OCI-LY7 (cell line): ENCODE results near the gene DIAPH2. TPM values are rescaled to one million over a fixed set of nuclear protein-coding genes. Genes with fewer than 3 reads are reported as not detected.

ENCODE experiments used
- BruUV-seq: library from RNA; stranded (reverse); fragments of 400-500 nt; replicated peaks from 2 replicates; lab custom pipeline; 2021; lab: Mats Ljungman, UMichigan
- CTCF ChIA-PET: fragments of 300-600 bp; sonication (Branson Sonifier 250); formaldehyde crosslinking; loops from one replicate; lab custom pipeline; 2022; ENCODE audit warnings: antibody characterized with exemption; ENCODE audit not compliant: unreplicated experiment; lab: Charles Lee
- POLR2A ChIA-PET: fragments of 300-600 bp; sonication (Branson Sonifier 250); formaldehyde crosslinking; loops from one replicate; lab custom pipeline; 2022; ENCODE audit warnings: antibody characterized with exemption; lab: Charles Lee
- DNase-seq: peaks from one replicate; pipeline ENCODE4 v3.0.0-alpha.2; 2015; ENCODE audit warnings: low spot score
- H2AFZ ChIP-seq: fragments of 200-600 bp; sonication (generic), shearing (Covaris generic); 2 replicates; pipeline ENCODE4 v1.6.1; 2014; ENCODE audit warnings: mild to moderate bottlenecking, antibody characterized with exemption, low read length, moderate library complexity
- H3K27ac ChIP-seq: fragments of 200-600 bp; sonication (generic); 2 replicates; pipeline ENCODE4 v1.5.1; 2014; ENCODE audit warnings: mixed run types, low read depth, mild to moderate bottlenecking, moderate library complexity, low read length, inconsistent platforms; ENCODE audit not compliant: poor library complexity, severe bottlenecking
- H3K36me3 ChIP-seq: fragments of 200-600 bp; sonication (generic); 2 replicates; pipeline ENCODE4 v1.6.1; 2014; ENCODE audit warnings: mild to moderate bottlenecking, antibody characterized with exemption, low read length, moderate library complexity, mixed read lengths; ENCODE audit not compliant: insufficient read depth
- H3K4me1 ChIP-seq: fragments of 200-600 bp; sonication (generic); 2 replicates; pipeline ENCODE4 v1.5.1; 2014; ENCODE audit warnings: mild to moderate bottlenecking, low read length; ENCODE audit not compliant: insufficient read depth, poor library complexity, severe bottlenecking
- H3K4me2 ChIP-seq: fragments of 200-600 bp; sonication (generic); 2 replicates; pipeline ENCODE4 v1.6.1; 2014; ENCODE audit warnings: mild to moderate bottlenecking, low read length
- H3K4me3 ChIP-seq: fragments of 200-600 bp; sonication (generic); 2 replicates; pipeline ENCODE4 v1.5.1; 2014; ENCODE audit warnings: mild to moderate bottlenecking, low read depth, low read length; ENCODE audit not compliant: poor library complexity, severe bottlenecking
- H3K79me2 ChIP-seq: fragments of 200-600 bp; sonication (generic); 2 replicates; pipeline ENCODE4 v1.6.1; 2016; ENCODE audit warnings: low read depth, mild to moderate bottlenecking, low read length, moderate library complexity, mixed read lengths; ENCODE audit not compliant: insufficient read depth
- H3K9me2 ChIP-seq: fragments of 200-600 bp; sonication (generic); 2 replicates; pipeline ENCODE4 v1.6.1; 2016; ENCODE audit warnings: mild to moderate bottlenecking, low read length, mixed read lengths; ENCODE audit not compliant: insufficient read depth
- H3K9me3 ChIP-seq: fragments of 200-600 bp; sonication (generic); 2 replicates; pipeline ENCODE4 v1.6.1; 2014; ENCODE audit warnings: mild to moderate bottlenecking, mixed run types, low read length, mixed read lengths
- H4K20me1 ChIP-seq: fragments of 200-600 bp; sonication (generic); 2 replicates; pipeline ENCODE4 v1.6.1; 2014; ENCODE audit warnings: mild to moderate bottlenecking, antibody characterized with exemption, low read length, moderate library complexity, mixed read lengths; ENCODE audit not compliant: insufficient read depth
- EZH2phosphoT487 ChIP-seq: fragments of 200-600 bp; sonication (generic); IDR thresholded peaks from 2 replicates; pipeline ENCODE4 v1.6.1; 2018; ENCODE audit warnings: low read depth, borderline replicate concordance, mild to moderate bottlenecking, mixed run types, antibody characterized with exemption, low read length, moderate library complexity, mixed read lengths
- intact Hi-C: fragments of 100-400 bp; cut with micrococcal nuclease; formaldehyde crosslinking; loops from one replicate; pipeline ENCODE4 v1.10.0; 2022; ENCODE audit not compliant: unreplicated experiment
- total RNA-seq, 2 experiments: library from RNA; depleted of rRNA in 1 of 2; stranded (reverse); fragments of >200 nt in 1 of 2; shearing (Covaris generic) in 1 of 2; gene quantifications; 2 replicates each; pipeline ENCODE4 v1.2.3, GENCODE V29; 2014 to 2022
- TF ChIP-seq, protein P1 (sequence below): fragments of 200-600 bp; sonication (generic); conservative IDR thresholded peaks from 2 replicates; pipeline ENCODE4 v1.5.1; 2014; ENCODE audit warnings: mild to moderate bottlenecking, antibody characterized with exemption, low read length, moderate library complexity, mixed read lengths

Gene DIAPH2
- total RNA-seq, 2 experiments from 2014 or later, result 21.3 to 21.5 TPM

DNA sequence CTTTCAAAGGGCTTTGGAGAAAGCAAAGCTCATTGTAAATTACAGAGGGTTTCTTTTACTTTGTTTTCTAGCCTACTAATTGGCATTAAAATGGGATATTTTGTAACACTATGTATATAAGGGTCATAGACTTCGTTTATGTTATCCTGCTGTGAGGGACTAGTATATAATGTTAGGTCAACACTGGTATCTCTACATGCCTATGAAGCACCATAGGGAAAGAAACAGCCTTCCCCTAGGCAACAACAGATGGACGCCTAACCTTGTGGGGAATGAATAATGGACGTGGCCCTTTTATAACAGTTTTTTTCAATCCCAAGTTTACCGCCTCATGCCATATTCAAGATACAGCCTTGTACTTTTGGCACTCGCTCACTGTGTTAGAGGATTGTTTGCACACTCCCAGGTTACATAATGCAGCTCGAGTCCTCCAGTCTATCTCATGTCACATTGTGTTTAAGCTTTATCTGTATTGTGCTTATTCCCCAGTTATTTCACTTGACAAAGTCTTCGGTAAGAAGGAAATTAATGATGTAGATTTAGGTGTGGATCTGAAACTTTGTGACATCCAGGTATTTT, 910.1 kb downstream of the DIAPH2 start:
- no peak for DNase-seq
- H3K4me1 ChIP-seq, result no peaks in the 10 kb centered on the region
- H3K4me2 ChIP-seq, result no peak overlapping the region
- no peak overlapping the region for H3K4me3 ChIP-seq
- no peaks in the 10 kb centered on the region for H3K9me2 ChIP-seq
- no peaks in the 10 kb centered on the region for H3K36me3 ChIP-seq
- H4K20me1 ChIP-seq, result no peaks in the 10 kb centered on the region
- TF ChIP-seq, protein P1, sequence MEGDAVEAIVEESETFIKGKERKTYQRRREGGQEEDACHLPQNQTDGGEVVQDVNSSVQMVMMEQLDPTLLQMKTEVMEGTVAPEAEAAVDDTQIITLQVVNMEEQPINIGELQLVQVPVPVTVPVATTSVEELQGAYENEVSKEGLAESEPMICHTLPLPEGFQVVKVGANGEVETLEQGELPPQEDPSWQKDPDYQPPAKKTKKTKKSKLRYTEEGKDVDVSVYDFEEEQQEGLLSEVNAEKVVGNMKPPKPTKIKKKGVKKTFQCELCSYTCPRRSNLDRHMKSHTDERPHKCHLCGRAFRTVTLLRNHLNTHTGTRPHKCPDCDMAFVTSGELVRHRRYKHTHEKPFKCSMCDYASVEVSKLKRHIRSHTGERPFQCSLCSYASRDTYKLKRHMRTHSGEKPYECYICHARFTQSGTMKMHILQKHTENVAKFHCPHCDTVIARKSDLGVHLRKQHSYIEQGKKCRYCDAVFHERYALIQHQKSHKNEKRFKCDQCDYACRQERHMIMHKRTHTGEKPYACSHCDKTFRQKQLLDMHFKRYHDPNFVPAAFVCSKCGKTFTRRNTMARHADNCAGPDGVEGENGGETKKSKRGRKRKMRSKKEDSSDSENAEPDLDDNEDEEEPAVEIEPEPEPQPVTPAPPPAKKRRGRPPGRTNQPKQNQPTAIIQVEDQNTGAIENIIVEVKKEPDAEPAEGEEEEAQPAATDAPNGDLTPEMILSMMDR, result no peak
- no peak for TF ChIP-seq EZH2phosphoT487
- H3K9me3 ChIP-seq, result no peaks in the 10 kb centered on the region
- no TSS peak for BruUV-seq
- intact Hi-C loops, result no loop called here
- H2AFZ ChIP-seq, result no peak overlapping the region
- ChIA-PET POLR2A (no interaction called here), CTCF (no interaction called here)
- no peaks in the 10 kb centered on the region for H3K79me2 ChIP-seq
- H3K27ac ChIP-seq, result no peak overlapping the region

DNA sequence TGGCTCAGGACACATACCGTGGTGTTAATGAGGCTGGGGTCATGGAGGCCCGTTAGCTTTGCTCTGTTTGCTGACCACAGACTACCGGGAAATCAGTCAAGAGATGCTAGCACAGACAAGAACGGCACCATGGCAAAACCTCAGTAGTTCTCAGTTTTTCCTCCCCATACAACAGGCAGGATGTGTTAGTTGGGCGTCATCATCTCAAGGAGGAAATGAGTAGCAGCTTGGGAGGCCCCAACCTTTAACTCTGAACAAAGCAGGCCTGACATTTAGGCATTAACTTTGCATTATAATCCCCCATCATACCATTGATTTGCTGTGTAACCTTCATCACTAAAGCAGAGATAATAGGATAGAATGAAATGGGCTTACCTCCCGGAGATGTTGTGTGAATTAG, 913.3 kb downstream of the DIAPH2 start:
- H2AFZ ChIP-seq, result no peak overlapping the region
- no peaks in the 10 kb centered on the region for H3K9me2 ChIP-seq
- BruUV-seq, result no TSS peak
- POLR2A ChIA-PET, result no interaction called here
- intact Hi-C loops, result no loop called here
- H3K36me3 ChIP-seq, result no peaks in the 10 kb centered on the region
- no peak overlapping the region for H3K27ac ChIP-seq
- no peaks in the 10 kb centered on the region for H3K79me2 ChIP-seq
- DNase-seq, result no peak
- no peaks in the 10 kb centered on the region for H3K4me1 ChIP-seq
- CTCF ChIA-PET, result no interaction called here
- no peaks in the 10 kb centered on the region for H3K9me3 ChIP-seq
- no peak overlapping the region for H3K4me3 ChIP-seq
- H4K20me1 ChIP-seq, result no peaks in the 10 kb centered on the region
- H3K4me2 ChIP-seq, result no peak overlapping the region
- TF ChIP-seq, protein P1, result no peak
- TF ChIP-seq EZH2phosphoT487, result no peak

DNA sequence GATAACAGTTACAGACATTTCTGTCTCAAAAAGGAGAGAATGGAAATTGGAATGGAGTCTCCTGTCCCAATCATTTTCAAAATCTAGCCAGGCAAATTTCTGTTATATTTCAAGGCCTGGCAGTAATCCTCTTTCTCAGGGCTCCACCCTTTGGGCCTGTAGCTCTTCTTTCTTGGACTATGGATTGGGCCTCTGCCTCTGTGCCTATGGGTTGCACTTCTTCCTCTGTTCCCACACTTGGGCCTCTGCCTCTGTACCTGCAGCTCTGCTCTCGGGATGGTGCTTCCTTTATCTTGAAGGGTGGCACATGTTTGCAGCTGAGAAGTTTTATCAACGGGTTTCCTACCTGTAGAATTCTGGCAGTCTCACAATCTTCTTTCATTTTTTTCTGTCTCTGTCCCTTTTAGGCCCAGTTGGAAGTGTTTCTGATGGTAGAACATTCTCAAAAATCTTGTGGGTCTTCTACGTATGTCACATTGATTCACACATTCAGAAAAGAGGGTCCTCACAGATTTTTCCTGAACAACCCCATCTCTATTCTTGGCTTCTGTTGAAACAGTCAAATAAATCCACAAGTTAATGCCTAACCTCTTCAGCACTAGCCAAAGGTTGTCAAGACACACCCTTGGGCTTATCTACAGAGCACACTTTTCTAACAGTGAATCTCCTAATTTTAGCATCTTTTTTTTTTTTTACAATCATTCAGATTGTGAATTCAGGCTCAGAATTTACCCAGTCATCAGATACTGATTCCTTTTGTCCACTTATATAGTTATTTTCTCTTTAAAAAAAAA, 918.0 kb downstream of the DIAPH2 start:
- no peaks in the 10 kb centered on the region for H3K36me3 ChIP-seq
- BruUV-seq, result no TSS peak

More for the DNA sequence above, 918.0 kb downstream of the DIAPH2 start:
- no peaks in the 10 kb centered on the region for H4K20me1 ChIP-seq
- no peaks in the 10 kb centered on the region for H3K4me1 ChIP-seq
- H3K27ac ChIP-seq, result no peak overlapping the region
- H2AFZ ChIP-seq, result no peak overlapping the region
- intact Hi-C loops, result no loop called here
- TF ChIP-seq, protein P1, result no peak
- TF ChIP-seq EZH2phosphoT487, result no peak
- H3K4me2 ChIP-seq, result no peak overlapping the region
- no peak overlapping the region for H3K4me3 ChIP-seq
- no peak for DNase-seq
- ChIA-PET POLR2A (no interaction called here), CTCF (no interaction called here)
- H3K9me2 ChIP-seq, result no peaks in the 10 kb centered on the region
- H3K79me2 ChIP-seq, result no peaks in the 10 kb centered on the region
- no peaks in the 10 kb centered on the region for H3K9me3 ChIP-seq
